DMS 273 (cell line): ENCODE data around the gene OR10G8.

ENCODE experiments used
- DNase-seq: peaks from one replicate; lab custom pipeline; 2025; ENCODE audit not compliant: unreplicated experiment; lab: John Stamatoyannopoulos, UW

The OR10G8 gene

GRCh38 chr11:124077266-124077665 is 50.7 kb downstream of the OR10G8 start:
- DNase-seq = no peak

- DNase-seq = no peak
These were observed 52.0 kb downstream of the OR10G8 start for GRCh38 chr11:124078591-124078990.

DNA sequence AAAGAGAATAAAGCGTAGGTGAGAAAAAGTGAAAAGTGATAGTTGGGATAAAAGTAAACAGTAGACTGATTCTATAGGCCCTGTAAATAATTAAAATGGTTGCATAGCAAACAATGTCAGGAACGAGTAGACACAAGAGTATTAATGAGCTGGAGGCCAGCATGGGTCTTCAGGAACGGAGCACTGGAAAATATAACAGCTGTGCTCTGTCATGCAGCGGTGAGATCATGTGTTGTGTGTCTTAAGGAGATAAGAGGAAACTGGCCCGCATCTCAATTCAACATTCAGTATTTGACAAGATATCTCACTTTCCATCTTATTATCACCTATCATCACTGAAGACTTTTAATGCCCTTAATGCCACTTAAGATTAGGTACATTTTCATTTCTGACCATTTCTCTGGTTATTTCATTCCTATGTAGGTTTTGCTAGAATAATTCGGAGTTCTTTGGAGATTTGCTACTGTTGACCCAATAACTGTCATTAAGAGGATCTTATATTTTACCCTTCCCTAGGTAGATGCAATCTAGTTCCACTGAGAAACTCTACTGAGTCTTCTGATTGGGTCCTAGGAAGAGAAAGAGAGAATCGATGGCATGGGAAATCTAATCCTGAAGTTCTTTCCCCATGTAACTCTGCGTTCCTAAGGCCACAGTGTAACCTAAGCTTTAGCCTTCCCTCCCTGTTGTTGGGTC is 53.2 kb downstream of the OR10G8 start:
- DNase-seq = no peak
